Measurements from ENCODE around the gene TSC22D4.

GRCh38 chr7:100519580-100519979 is 40.6 kb upstream of the TSC22D4 start:
- TF ChIP-seq CTCF (IDR thresholded peaks at IDR 0.05) (no peak), POLR2A (IDR thresholded peaks at IDR 0.05) (no peak)
